Liver (tissue), 9 donors: ENCODE measurements around the gene WNT4. TPM values are rescaled to one million over a fixed set of nuclear protein-coding genes. Genes with fewer than 3 reads are reported as not detected.

ENCODE experiments used
- DNase-seq: peaks from one replicate; pipeline ENCODE4 v3.0.0-alpha.2; 2017; ENCODE audit warnings: low spot score
- H3K27ac ChIP-seq, 2 donors: one replicate each; pipeline ENCODE4 v1.7.0; 2013; ENCODE audit warnings: inconsistent platforms in 2 of 2, low read length in 2 of 2, control low read depth in 1 of 2, low read depth in 1 of 2, mild to moderate bottlenecking in 1 of 2
- H3K27me3 ChIP-seq, 4 donors: one replicate each; pipeline versions ENCODE4 v1.6.1 to v1.7.0; 2013; ENCODE audit warnings: low read length in 3 of 4, inconsistent platforms in 1 of 4, mild to moderate bottlenecking in 1 of 4, moderate library complexity in 1 of 4; ENCODE audit not compliant: control insufficient read depth in 4 of 4, insufficient read depth in 4 of 4
- H3K36me3 ChIP-seq, 4 donors: one replicate each; pipeline versions ENCODE4 v1.6.1 to v1.7.0; 2013; ENCODE audit warnings: low read length in 3 of 4, mild to moderate bottlenecking in 3 of 4, low read depth in 1 of 4, moderate library complexity in 1 of 4; ENCODE audit not compliant: control insufficient read depth in 4 of 4, insufficient read depth in 3 of 4
- H3K4me1 ChIP-seq, 4 donors: one replicate each; pipeline versions ENCODE4 v1.6.1 to v1.7.0; 2013; ENCODE audit warnings: low read length in 3 of 4, mild to moderate bottlenecking in 3 of 4, moderate library complexity in 1 of 4; ENCODE audit not compliant: control insufficient read depth in 4 of 4, insufficient read depth in 4 of 4
- H3K4me3 ChIP-seq, 3 donors: one replicate each; pipeline versions ENCODE4 v1.6.1 to v1.7.0; 2013; ENCODE audit warnings: low read length in 3 of 3, control low read depth in 1 of 3, low read depth in 1 of 3, mild to moderate bottlenecking in 1 of 3
- H3K9ac ChIP-seq, 2 donors: one replicate each; pipeline ENCODE4 v1.7.0; 2013; ENCODE audit warnings: low read length in 2 of 2, mild to moderate bottlenecking in 2 of 2, moderate library complexity in 2 of 2, control low read depth in 1 of 2, low read depth in 1 of 2
- H3K9me3 ChIP-seq, 4 donors: one replicate each; pipeline versions ENCODE4 v1.6.1 to v1.7.0; 2013; ENCODE audit warnings: low read length in 3 of 4; ENCODE audit not compliant: control insufficient read depth in 4 of 4
- ATF3 ChIP-seq: IDR thresholded peaks from 2 replicates; pipeline ENCODE4 v1.6.1; 2016; ENCODE audit warnings: antibody characterized with exemption
- CTCF ChIP-seq: fragments of 150-350 bp; IDR thresholded peaks from 2 replicates; pipeline ENCODE4 v1.5.1; 2017; ENCODE audit warnings: improper control_type of control experiment, low read depth, low read length; ENCODE audit not compliant: missing input control
- FOXA2 ChIP-seq: IDR thresholded peaks from 2 replicates; pipeline ENCODE4 v1.6.1; 2016; ENCODE audit warnings: antibody characterized with exemption
- GABPA ChIP-seq, 2 donors: IDR thresholded peaks in 1 of 2; conservative IDR thresholded peaks in 1 of 2; 2 replicates each; pipeline ENCODE4 v1.6.1; 2016; ENCODE audit warnings: antibody characterized with exemption in 2 of 2, mild to moderate bottlenecking in 1 of 2, moderate library complexity in 1 of 2
- HNF4G ChIP-seq: IDR thresholded peaks from 2 replicates; pipeline ENCODE4 v1.6.1; 2016; ENCODE audit warnings: antibody characterized with exemption
- JUND ChIP-seq, 2 donors: IDR thresholded peaks; 2 replicates each; pipeline ENCODE4 v1.6.1; 2016; ENCODE audit warnings: antibody characterized with exemption in 2 of 2
- MAX ChIP-seq: IDR thresholded peaks from 2 replicates; pipeline ENCODE4 v1.6.1; 2016; ENCODE audit warnings: antibody characterized with exemption
- SP1 ChIP-seq: IDR thresholded peaks from 2 replicates; pipeline ENCODE4 v1.6.1; 2018; ENCODE audit warnings: antibody characterized with exemption, mild to moderate bottlenecking
- TAF1 ChIP-seq: conservative IDR thresholded peaks from 2 replicates; pipeline ENCODE4 v1.6.1; 2016; ENCODE audit warnings: antibody characterized with exemption, mild to moderate bottlenecking
- YY1 ChIP-seq: IDR thresholded peaks from 2 replicates; pipeline ENCODE4 v1.6.1; 2016; ENCODE audit warnings: antibody characterized with exemption, mild to moderate bottlenecking
- WGBS: extraction: QIAGEN DNeasy Blood & Tissue Kit; methylation state at CpG from one replicate; pipeline ENCODE4 v1.1.7; 2013; 5-methylcytosine and 5-hydroxymethylcytosine counted together
- polyA plus RNA-seq, 2 donors: library from polyadenylated mRNA; stranded (reverse) in 1 of 2; unstranded in 1 of 2; fragments of 200-250 nt in 1 of 2; fragments of >200 nt in 1 of 2; fragmentation: Nextera tagmentation in 1 of 2; extraction: Ambion mirVana in 1 of 2; gene quantifications; one replicate each; pipeline versions ENCODE4 v1.2.1 to v1.2.3, GENCODE V29; 2013 to 2015
- total RNA-seq, 2 donors: library from RNA; depleted of rRNA; stranded (reverse); fragments of >200 nt; gene quantifications; one replicate each; pipeline ENCODE4 v1.2.3, GENCODE V29; 2014
- donor health status: healthy.
- donor health status: healthy.
- donor health status: healthy.
- donor health status: healthy.
- donor health status: healthy.

WNT4 gene
- total and polyA plus RNA-seq, 4 donors = under 0.01 to 0.09 TPM; not detected in 2

GRCh38 chr1:22190731-22191130, 47.8 kb upstream of the WNT4 start:
- Histone ChIP-seq H3K9ac (no peak overlapping the region), H3K36me3 (no peaks in the 10 kb centered on the region), H3K27me3 (peaks cover 0 to 3% (median 1%) of the 10 kb centered on the region in 4 donors), H3K4me3 (no peak overlapping the region), H3K27ac (no peak overlapping the region), H3K4me1 (no peaks in the 10 kb centered on the region), H3K9me3 (no peaks in the 10 kb centered on the region)
- WGBS = 91% methylated on average over 3 of the region's 3 CpGs
- no peak for DNase-seq
- TF ChIP-seq SP1 (no peak), GABPA (IDR thresholded peaks at IDR 0.05 in 1 of 2, conservative IDR thresholded peaks at IDR 0.05 in 1 of 2) (no peak), JUND (IDR thresholded peaks at IDR 0.05) (no peak)

- no peak overlapping the region for H3K4me3 ChIP-seq
- TF ChIP-seq ATF3 = no peak
- 92% methylated on average over 6 of the region's 6 CpGs for WGBS
- H3K27ac ChIP-seq = no peak overlapping the region
- no peak for DNase-seq
- H3K4me1 ChIP-seq = no peaks in the 10 kb centered on the region
- H3K9ac ChIP-seq = no peak overlapping the region
- H3K27me3 ChIP-seq = peaks cover 0 to 3% (median 1%) of the 10 kb centered on the region in 4 donors
- H3K36me3 ChIP-seq = no peaks in the 10 kb centered on the region
- no peaks in the 10 kb centered on the region for H3K9me3 ChIP-seq
Measured at GRCh38 chr1:22190251-22190650, 47.4 kb upstream of the WNT4 start.

- H3K36me3 ChIP-seq = no peaks in the 10 kb centered on the region
- no peak for DNase-seq
- TF ChIP-seq HNF4G = no peak
- no peak for TF ChIP-seq MAX
- TF ChIP-seq TAF1 = no peak
- H3K9me3 ChIP-seq = no peaks in the 10 kb centered on the region
- 80% methylated on average over 4 of the region's 4 CpGs for WGBS
- no peak overlapping the region for H3K27ac ChIP-seq
- peaks cover 0 to 8% (median 2%) of the 10 kb centered on the region in 4 donors for H3K27me3 ChIP-seq
- H3K9ac ChIP-seq = no peak overlapping the region
- no peaks in the 10 kb centered on the region for H3K4me1 ChIP-seq
- H3K4me3 ChIP-seq = no peak overlapping the region
Measured at GRCh38 chr1:22189619-22190018, 46.7 kb upstream of the WNT4 start.

GRCh38 chr1:22188914-22189313, 46.0 kb upstream of the WNT4 start:
- Histone ChIP-seq H3K36me3 (no peaks in the 10 kb centered on the region), H3K27ac (no peak overlapping the region), H3K9me3 (no peaks in the 10 kb centered on the region), H3K4me1 (no peaks in the 10 kb centered on the region), H3K27me3 (peaks cover 0 to 8% (median 2%) of the 10 kb centered on the region in 4 donors), H3K9ac (no peak overlapping the region), H3K4me3 (no peak overlapping the region)
- DNase-seq = no peak
- TF ChIP-seq JUND (IDR thresholded peaks at IDR 0.05) = no peak
- TF ChIP-seq MAX = no peak
- TF ChIP-seq HNF4G = no peak
- TF ChIP-seq TAF1 = no peak
- no peak for TF ChIP-seq FOXA2
- TF ChIP-seq YY1 = no peak
- no peak for TF ChIP-seq CTCF
- 80% methylated on average over 7 of the region's 7 CpGs for WGBS
